GM20000 (cell line): ENCODE data around the gene ARL10.

Experiments
- DNase-seq: peaks from one replicate; pipeline ENCODE4 v3.0.0; 2012; ENCODE audit warnings: low spot score
- TF ChIP-seq, protein P1 (sequence below): IDR thresholded peaks from 2 replicates; pipeline ENCODE4 v1.5.1; 2012; ENCODE audit warnings: mild to moderate bottlenecking, control low read depth; ENCODE audit errors: extremely low read depth, missing control alignments

ARL10 gene

GRCh38 chr5:176410486-176411180 lies 45.3 kb downstream of the ARL10 start:
- TF ChIP-seq, protein P1, sequence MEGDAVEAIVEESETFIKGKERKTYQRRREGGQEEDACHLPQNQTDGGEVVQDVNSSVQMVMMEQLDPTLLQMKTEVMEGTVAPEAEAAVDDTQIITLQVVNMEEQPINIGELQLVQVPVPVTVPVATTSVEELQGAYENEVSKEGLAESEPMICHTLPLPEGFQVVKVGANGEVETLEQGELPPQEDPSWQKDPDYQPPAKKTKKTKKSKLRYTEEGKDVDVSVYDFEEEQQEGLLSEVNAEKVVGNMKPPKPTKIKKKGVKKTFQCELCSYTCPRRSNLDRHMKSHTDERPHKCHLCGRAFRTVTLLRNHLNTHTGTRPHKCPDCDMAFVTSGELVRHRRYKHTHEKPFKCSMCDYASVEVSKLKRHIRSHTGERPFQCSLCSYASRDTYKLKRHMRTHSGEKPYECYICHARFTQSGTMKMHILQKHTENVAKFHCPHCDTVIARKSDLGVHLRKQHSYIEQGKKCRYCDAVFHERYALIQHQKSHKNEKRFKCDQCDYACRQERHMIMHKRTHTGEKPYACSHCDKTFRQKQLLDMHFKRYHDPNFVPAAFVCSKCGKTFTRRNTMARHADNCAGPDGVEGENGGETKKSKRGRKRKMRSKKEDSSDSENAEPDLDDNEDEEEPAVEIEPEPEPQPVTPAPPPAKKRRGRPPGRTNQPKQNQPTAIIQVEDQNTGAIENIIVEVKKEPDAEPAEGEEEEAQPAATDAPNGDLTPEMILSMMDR = no peak
- no peak for DNase-seq

GRCh38 chr5:176412517-176413254 lies 47.4 kb downstream of the ARL10 start:
- TF ChIP-seq, protein P1 = no peak
- DNase-seq = no peak

GRCh38 chr5:176413255-176413565 lies 47.9 kb downstream of the ARL10 start:
- TF ChIP-seq, protein P1 = no peak
- DNase-seq = no peak

DNA sequence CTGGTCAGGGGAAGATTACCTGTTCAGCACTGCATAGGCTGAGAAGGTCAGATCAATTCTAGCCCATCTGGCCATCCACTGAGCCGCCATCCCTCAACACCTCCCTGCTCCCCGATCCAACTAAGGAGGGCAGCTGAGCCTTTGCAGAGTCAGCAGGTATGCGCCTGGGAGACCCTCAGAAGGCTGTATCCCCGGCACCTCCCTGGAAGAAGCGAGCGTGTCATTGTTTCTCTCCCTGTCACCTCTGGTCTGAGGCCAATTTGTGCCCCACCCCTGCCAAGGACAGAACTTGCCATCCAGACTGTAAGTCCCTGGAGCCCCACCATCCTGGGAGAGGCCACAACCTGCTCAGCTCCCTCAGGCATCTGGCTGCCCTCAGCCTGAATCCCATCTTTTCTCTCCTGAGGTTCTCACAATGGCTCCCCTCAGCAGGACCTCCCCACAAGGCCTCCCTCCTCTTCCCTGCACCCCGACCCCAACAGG lies 48.5 kb downstream of the ARL10 start:
- TF ChIP-seq, protein P1 = no peak
- no peak for DNase-seq

GRCh38 chr5:176414704-176415103 lies 49.4 kb downstream of the ARL10 start:
- TF ChIP-seq, protein P1 = no peak
- no peak for DNase-seq

GRCh38 chr5:176415240-176415951 lies 50.1 kb downstream of the ARL10 start:
- DNase-seq = peak; percentile 53
- TF ChIP-seq, protein P1 = no peak
